WTC11 (cell line): Measurements from ENCODE around the gene CHD1L. TPM values are rescaled to one million over a fixed set of nuclear protein-coding genes. Genes with fewer than 3 reads are reported as not detected.

ENCODE experiments used
- ATAC-seq: fragments of 200-7000 bp; cut with Tn5 transposase; 2 replicates; pipeline ENCODE4 v1.10.0; 2021; ENCODE audit warnings: mild to moderate bottlenecking, moderate library complexity
- CTCF ChIA-PET: fragments of 300-600 bp; sonication (Branson Sonifier 250); formaldehyde crosslinking; loops from one replicate; lab custom pipeline; 2021; ENCODE audit warnings: antibody characterized with exemption; lab: Charles Lee
- POLR2A ChIA-PET: fragments of 350-600 bp; sonication (Branson Sonifier 250); formaldehyde crosslinking; loops from one replicate; lab custom pipeline; 2021; ENCODE audit warnings: antibody characterized with exemption; lab: Charles Lee
- DNase-seq: peaks from one replicate; pipeline ENCODE4 v3.0.0; 2021; ENCODE audit warnings: low spot score
- H3K27ac Mint-ChIP-seq: 2 replicates; pipeline ENCODE4 v1.8.0; 2021; ENCODE audit warnings: mixed read lengths
- H3K27me3 Mint-ChIP-seq: 2 replicates; pipeline ENCODE4 v1.8.0; 2021; ENCODE audit warnings: low read depth, mild to moderate bottlenecking, moderate library complexity, mixed read lengths
- H3K36me3 Mint-ChIP-seq: 2 replicates; pipeline ENCODE4 v1.8.0; 2021; ENCODE audit warnings: mixed read lengths
- H3K4me1 Mint-ChIP-seq: 2 replicates; pipeline ENCODE4 v1.8.0; 2022; ENCODE audit warnings: mixed read lengths
- H3K4me3 Mint-ChIP-seq: 2 replicates; pipeline ENCODE4 v1.8.0; 2021; ENCODE audit warnings: mild to moderate bottlenecking, moderate library complexity, mixed read lengths
- H3K9me3 Mint-ChIP-seq: 2 replicates; pipeline ENCODE4 v1.8.0; 2021; ENCODE audit warnings: mixed read lengths
- ATF2 ChIP-seq: sonication (generic); formaldehyde crosslinking; IDR thresholded peaks from 2 replicates; pipeline ENCODE4 v1.8.1; 2022; ENCODE audit warnings: low read depth, missing genetic modification reagents, borderline replicate concordance
- E2F4 ChIP-seq: sonication (generic); formaldehyde crosslinking; IDR thresholded peaks from 2 replicates; pipeline ENCODE4 v1.8.1; 2022; ENCODE audit warnings: low read depth, mild to moderate bottlenecking, moderate library complexity, missing genetic modification reagents, borderline replicate concordance
- E2F5 ChIP-seq: sonication (generic); formaldehyde crosslinking; IDR thresholded peaks from 2 replicates; pipeline ENCODE4 v1.8.1; 2022; ENCODE audit warnings: mild to moderate bottlenecking, moderate library complexity, missing genetic modification reagents
- ELF4 ChIP-seq: sonication (generic); formaldehyde crosslinking; IDR thresholded peaks from 2 replicates; pipeline ENCODE4 v1.8.1; 2022; ENCODE audit warnings: low read depth, mild to moderate bottlenecking, moderate library complexity, missing genetic modification reagents
- FOXP1 ChIP-seq: sonication (generic); formaldehyde crosslinking; IDR thresholded peaks from 2 replicates; pipeline ENCODE4 v1.8.0; 2022; ENCODE audit warnings: missing genetic modification reagents, mild to moderate bottlenecking, moderate library complexity, borderline replicate concordance
- GABPB1 ChIP-seq: sonication (generic); formaldehyde crosslinking; IDR thresholded peaks from 2 replicates; pipeline ENCODE4 v1.8.1; 2023; ENCODE audit warnings: mild to moderate bottlenecking, missing genetic modification reagents
- GRHL2 ChIP-seq: fragments of 250-450 bp; sonication (Bioruptor Pico); IDR thresholded peaks from 2 replicates; pipeline ENCODE4 v1.8.0; 2022; ENCODE audit warnings: mild to moderate bottlenecking, moderate library complexity; ENCODE audit not compliant: insufficient replicate concordance, severe bottlenecking
- GTF2I ChIP-seq: fragments of 250-450 bp; sonication (Bioruptor Pico); conservative IDR thresholded peaks from 2 replicates; pipeline ENCODE4 v1.4.0; 2021; ENCODE audit warnings: mild to moderate bottlenecking
- HMGXB4 ChIP-seq: sonication (generic); formaldehyde crosslinking; IDR thresholded peaks from 2 replicates; pipeline ENCODE4 v1.8.1; 2023; ENCODE audit warnings: mild to moderate bottlenecking, moderate library complexity, missing genetic modification reagents
- JAZF1 ChIP-seq: fragments of 250-450 bp; sonication (Bioruptor Pico); IDR thresholded peaks from 2 replicates; pipeline ENCODE4 v1.9.0; 2021; ENCODE audit warnings: moderate library complexity, mild to moderate bottlenecking, inconsistent platforms
- PRDM15 ChIP-seq: sonication (generic); formaldehyde crosslinking; IDR thresholded peaks from 2 replicates; pipeline ENCODE4 v1.8.0; 2022; ENCODE audit warnings: missing genetic modification reagents
- SOX15 ChIP-seq: fragments of 250-450 bp; sonication (Bioruptor Pico); IDR thresholded peaks from 2 replicates; pipeline ENCODE4 v1.9.0; 2021; ENCODE audit warnings: mild to moderate bottlenecking
- ZNF138 ChIP-seq: sonication (generic); formaldehyde crosslinking; conservative IDR thresholded peaks from 2 replicates; pipeline ENCODE4 v1.8.1; 2022; ENCODE audit warnings: mild to moderate bottlenecking, moderate library complexity, missing genetic modification reagents
- ZNF219 ChIP-seq: sonication (generic); formaldehyde crosslinking; IDR thresholded peaks from 2 replicates; pipeline ENCODE4 v1.8.0; 2023; ENCODE audit warnings: missing genetic modification reagents, mild to moderate bottlenecking, borderline replicate concordance
- ZNF671 ChIP-seq: fragments of 250-450 bp; sonication (Bioruptor Pico); IDR thresholded peaks from 2 replicates; pipeline ENCODE4 v1.8.0; 2021; ENCODE audit warnings: mild to moderate bottlenecking
- total RNA-seq: library from RNA; stranded (reverse); gene quantifications from 3 replicates; pipeline ENCODE4 v1.2.3, GENCODE V29; 2021

CHD1L gene
- total RNA-seq, 1 experiment from 2014 or later, result 68.7 TPM

- Mint-ChIP-seq H3K9me3 (peaks cover 22% of the 10 kb centered on the region), H3K27me3 (peaks cover 25% of the 10 kb centered on the region), H3K4me3 (no peak overlapping the region), H3K4me1 (peaks cover 12% of the 10 kb centered on the region), H3K36me3 (peaks cover 10% of the 10 kb centered on the region), H3K27ac (no peak overlapping the region)
- TF ChIP-seq ATF2 (CRISPR knock-in tag) (no peak), GTF2I (CRISPR knock-in tag) (no peak), ELF4 (CRISPR knock-in tag) (no peak), FOXP1 (CRISPR knock-in tag) (no peak), E2F4 (no peak), ZNF219 (CRISPR knock-in tag) (no peak), PRDM15 (CRISPR knock-in tag) (no peak), SOX15 (no peak), E2F5 (CRISPR knock-in tag) (no peak), ZNF138 (CRISPR knock-in tag) (no peak), JAZF1 (no peak), ZNF671 (no peak), GABPB1 (no peak), HMGXB4 (no peak), GRHL2 (no peak)
- ChIA-PET POLR2A (no interaction called here), CTCF (no interaction called here)
- DNase-seq, result no peak
- no peak for ATAC-seq
These were observed 98.8 kb downstream of the CHD1L start for GRCh38 chr1:147341246-147341645.

Other genes starting within 250 kb of the CHD1L start
- 22.6 to 28.3 TPM (median 27.8 TPM) in 3 replicates for gene PRKAB2, start 70.2 kb upstream of the CHD1L start, total RNA-seq
- gene FMO5, start 17.3 kb upstream of the CHD1L start, total RNA-seq, result 1.6 to 3.3 TPM (median 1.7 TPM) in 3 replicates